GM06990 (cell line): ENCODE data around the gene DCPS.
"Not testable (repeated sequence)": the region's sequence is repeated elsewhere in the genome, so short reads cannot be mapped to it uniquely, and the experiment has no call there.

Source experiments
- DNase-seq: peaks from one replicate; pipeline ENCODE4 v3.0.0-alpha.2; 2011; ENCODE audit not compliant: insufficient read length; ENCODE audit errors: extremely low read depth
- H3K27me3 ChIP-seq: replicated peaks from 2 replicates; pipeline ENCODE4 v1.6.0; 2011; ENCODE audit warnings: low read length; ENCODE audit not compliant: control insufficient read depth, insufficient read depth
- H3K36me3 ChIP-seq: 2 replicates; pipeline ENCODE4 v1.5.1; 2011; ENCODE audit warnings: low read length; ENCODE audit not compliant: control insufficient read depth, insufficient read depth
- H3K4me3 ChIP-seq: replicated peaks from 2 replicates; pipeline ENCODE4 v1.5.1; 2011; ENCODE audit warnings: low read depth, mild to moderate bottlenecking, control low read depth, low read length
- TF ChIP-seq, protein P1 (sequence below): IDR thresholded peaks from 2 replicates; pipeline ENCODE4 v1.5.1; 2011; ENCODE audit warnings: low read length, control low read depth, mild to moderate bottlenecking, inconsistent platforms; ENCODE audit not compliant: insufficient read depth, poor library complexity, severe bottlenecking

DCPS gene

DNA sequence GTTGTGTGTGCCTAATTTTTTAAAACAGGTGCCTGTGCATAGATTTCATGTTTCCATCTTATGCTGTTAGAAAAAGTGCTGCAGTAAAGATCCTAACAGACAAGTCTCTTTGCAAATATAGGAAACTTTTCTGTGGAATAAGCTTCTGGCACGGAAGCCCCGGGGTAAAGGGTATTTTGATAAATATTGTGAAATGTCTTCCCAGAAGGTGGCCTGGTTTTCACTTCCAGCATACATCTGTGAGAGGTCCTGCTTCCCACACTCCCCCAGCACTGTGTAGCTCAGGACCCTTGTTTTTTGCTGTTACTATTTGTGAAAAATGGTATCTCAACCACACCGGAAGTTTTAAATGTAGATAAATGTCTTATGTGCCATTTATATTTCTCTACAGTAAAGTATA lies 66.2 kb downstream of the DCPS start:
- TF ChIP-seq, protein P1, sequence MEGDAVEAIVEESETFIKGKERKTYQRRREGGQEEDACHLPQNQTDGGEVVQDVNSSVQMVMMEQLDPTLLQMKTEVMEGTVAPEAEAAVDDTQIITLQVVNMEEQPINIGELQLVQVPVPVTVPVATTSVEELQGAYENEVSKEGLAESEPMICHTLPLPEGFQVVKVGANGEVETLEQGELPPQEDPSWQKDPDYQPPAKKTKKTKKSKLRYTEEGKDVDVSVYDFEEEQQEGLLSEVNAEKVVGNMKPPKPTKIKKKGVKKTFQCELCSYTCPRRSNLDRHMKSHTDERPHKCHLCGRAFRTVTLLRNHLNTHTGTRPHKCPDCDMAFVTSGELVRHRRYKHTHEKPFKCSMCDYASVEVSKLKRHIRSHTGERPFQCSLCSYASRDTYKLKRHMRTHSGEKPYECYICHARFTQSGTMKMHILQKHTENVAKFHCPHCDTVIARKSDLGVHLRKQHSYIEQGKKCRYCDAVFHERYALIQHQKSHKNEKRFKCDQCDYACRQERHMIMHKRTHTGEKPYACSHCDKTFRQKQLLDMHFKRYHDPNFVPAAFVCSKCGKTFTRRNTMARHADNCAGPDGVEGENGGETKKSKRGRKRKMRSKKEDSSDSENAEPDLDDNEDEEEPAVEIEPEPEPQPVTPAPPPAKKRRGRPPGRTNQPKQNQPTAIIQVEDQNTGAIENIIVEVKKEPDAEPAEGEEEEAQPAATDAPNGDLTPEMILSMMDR = no peak
- Histone ChIP-seq H3K27me3 (no peaks in the 10 kb centered on the region), H3K36me3 (no peaks in the 10 kb centered on the region), H3K4me3 (no peak overlapping the region)
- DNase-seq = no peak

DNA sequence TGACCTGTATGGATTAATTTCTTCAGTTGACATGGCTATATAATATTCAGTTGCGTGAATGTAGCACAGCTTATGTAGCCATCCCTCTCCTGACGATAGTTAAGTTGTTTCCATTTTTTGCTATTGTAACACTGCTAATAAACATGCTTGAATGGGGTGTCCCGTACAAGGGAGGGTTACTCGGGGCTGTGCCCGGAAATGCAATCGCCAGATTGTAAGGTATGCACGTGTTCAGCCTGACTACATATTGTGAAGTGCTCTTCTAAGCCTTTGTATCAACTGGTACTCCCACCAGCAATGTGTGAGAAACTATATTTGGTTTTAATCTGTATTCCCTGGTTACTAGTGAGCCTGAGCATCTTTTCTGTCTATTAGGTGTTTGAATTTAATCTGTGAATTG lies 67.7 kb downstream of the DCPS start:
- DNase-seq = no peak
- H3K27me3 ChIP-seq = no peaks in the 10 kb centered on the region
- H3K36me3 ChIP-seq = no peaks in the 10 kb centered on the region
- H3K4me3 ChIP-seq = no peak overlapping the region
- TF ChIP-seq, protein P1 = no peak

DNA sequence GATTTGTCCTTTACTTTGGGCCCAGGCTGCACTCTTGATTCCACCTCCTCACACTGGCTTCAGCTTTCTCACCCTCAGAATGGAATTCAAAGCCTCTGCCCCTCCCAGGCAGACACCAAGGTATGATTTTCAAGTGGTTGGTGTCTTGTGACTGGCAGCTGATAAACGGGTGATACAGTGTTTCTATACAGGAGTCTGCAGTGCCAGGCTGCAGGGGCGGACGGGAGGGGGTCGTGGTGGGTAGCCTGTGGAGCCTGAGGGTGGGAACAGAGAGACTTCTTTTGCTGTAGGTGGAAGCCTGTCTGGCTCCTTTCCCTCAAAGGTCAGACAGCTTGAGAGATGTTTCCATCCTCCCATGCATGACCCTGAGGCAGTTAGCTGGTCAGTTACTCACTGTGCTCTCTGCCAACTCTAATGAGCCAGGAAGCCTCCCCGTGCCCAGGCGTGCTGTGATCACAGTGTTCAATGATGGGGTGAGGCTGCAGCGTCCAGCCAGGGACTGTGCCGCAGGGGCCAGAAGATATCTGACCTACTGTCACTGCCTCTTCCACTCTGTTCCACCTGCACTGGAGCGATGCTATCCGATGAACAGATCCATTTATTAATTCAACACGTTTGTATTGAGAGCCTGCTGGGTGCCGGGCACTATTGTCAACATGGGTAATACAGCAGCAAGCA lies 69.7 kb downstream of the DCPS start:
- DNase-seq = not testable (repeated sequence)

DNA sequence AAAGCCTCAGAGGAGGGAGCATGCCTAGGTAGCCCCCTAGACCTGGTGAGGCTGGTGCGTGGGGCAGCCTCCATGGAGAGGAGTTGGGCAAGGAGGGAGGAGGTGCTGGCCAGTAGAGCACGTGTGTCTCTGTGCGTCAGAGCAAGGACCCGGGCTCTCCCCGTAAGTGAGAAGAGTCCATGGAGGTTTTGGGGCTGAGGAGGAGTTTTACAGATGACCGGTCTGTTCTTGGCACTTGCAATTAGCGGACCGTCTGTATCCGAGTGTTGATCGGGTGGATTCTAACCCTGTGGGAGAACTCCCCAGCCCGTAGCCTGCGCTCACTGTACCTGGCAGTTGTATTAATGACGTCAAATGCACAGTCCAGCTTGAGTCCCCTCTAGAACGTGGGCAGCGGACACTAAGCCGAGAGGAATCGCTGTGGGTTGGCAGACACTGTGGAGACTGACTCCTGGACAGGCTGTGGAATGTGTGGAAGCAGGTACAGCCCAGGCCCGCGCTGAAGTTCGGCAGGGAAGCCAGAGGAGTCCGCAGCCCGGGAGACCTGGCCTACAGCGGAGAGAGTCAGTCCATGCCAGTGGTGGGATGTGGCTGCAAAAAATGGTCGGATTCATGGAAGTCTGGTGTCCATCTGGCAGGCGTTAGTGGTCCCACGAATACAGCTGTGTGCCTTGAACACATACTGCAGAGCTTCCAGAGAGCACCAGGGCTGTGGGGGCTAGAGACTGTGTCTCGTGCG lies 70.9 kb downstream of the DCPS start:
- H3K4me3 ChIP-seq, DNase-seq, H3K36me3 ChIP-seq, H3K27me3 ChIP-seq: not testable (repeated sequence)

More for the DNA sequence above, 69.7 kb downstream of the DCPS start:
- not testable (repeated sequence) for H3K4me3 ChIP-seq, H3K36me3 ChIP-seq, H3K27me3 ChIP-seq

DNA sequence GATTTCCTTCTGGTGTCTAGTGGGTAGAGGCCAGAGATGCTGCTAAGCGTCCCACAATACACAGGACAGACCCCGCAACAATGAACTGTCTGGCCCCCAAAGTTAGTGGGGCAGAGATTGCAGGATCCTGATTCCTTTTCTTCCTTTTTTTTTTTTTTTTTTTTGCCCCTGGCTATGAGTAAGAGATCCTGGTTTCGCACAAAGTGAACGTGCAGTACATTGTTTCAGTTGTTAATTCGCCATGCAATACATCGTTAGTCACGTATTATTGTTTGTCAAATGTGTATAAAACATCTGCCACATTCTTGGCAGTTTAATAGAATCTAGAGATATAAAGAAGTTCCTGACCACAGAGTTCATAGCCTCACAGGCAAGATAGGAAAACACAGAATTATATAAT lies 71.9 kb downstream of the DCPS start:
- Histone ChIP-seq H3K4me3 (no peak overlapping the region), H3K27me3 (no peaks in the 10 kb centered on the region), H3K36me3 (no peaks in the 10 kb centered on the region)
- TF ChIP-seq, protein P1 = no peak
- no peak for DNase-seq

DNA sequence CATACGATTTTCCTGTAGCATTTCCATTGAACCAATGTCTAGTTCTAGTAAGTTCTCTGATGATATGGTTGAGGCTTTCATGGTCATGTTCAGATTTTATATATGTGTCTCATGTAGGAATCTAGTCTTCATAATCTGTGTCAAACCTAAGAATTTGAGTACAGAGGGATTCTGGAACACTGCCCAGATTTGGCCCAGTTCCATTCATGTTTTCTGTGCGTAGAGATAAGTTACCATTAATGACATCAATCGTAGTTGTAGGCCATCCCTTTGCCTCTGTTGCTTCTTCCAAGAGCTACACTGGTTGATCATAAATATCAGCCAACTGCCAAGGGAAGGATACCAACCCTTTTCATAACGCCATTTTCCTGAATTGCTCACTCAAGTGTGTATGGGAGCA lies 74.9 kb downstream of the DCPS start:
- no peak for DNase-seq
- H3K4me3 ChIP-seq = no peak overlapping the region
- no peaks in the 10 kb centered on the region for H3K27me3 ChIP-seq
- H3K36me3 ChIP-seq = no peaks in the 10 kb centered on the region
- TF ChIP-seq, protein P1 = no peak

DNA sequence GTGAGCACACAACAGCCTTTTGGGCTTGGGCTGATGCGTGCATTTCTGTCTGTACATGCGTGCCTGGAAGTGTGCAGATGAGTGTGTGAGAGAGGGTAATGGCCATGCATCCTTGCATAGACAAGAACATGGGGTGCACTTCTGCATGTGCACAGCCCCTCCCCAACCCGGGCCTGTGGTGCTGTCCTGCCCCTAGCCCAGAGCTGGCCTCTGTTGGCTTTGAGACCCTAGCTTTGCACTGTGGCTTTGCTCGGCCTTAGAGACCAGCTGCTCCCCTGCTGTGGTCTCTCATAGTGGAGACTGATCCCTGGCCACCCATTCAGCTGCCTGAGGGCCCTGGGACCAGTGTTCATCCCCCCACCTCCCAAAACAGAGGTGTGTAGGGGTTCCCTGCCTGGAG lies 77.0 kb downstream of the DCPS start:
- no peak for DNase-seq
- TF ChIP-seq, protein P1 = no peak
- Histone ChIP-seq H3K36me3 (no peaks in the 10 kb centered on the region), H3K27me3 (no peaks in the 10 kb centered on the region), H3K4me3 (no peak overlapping the region)

DNA sequence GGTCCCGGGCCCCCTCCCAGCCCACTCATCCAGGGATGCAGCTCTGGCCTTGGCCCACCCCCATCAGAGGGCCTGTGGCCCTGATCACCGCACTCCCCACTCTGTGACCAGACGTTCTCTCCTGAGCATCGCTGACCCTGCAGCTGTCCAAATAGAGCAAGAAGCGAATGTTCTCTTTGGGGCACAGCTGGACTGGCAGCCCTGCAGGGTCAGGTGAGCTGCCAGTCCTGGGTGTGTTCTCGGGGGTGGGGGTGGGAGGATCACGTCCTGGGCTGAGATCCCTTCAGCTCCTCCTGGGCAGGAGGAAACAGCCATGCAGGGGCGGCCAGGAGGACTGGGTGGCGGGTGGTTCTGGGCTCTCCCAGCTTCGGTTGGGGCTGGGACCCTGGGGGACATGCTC lies 78.1 kb downstream of the DCPS start:
- not testable (repeated sequence) for H3K36me3 ChIP-seq, H3K27me3 ChIP-seq, DNase-seq, H3K4me3 ChIP-seq

DNA sequence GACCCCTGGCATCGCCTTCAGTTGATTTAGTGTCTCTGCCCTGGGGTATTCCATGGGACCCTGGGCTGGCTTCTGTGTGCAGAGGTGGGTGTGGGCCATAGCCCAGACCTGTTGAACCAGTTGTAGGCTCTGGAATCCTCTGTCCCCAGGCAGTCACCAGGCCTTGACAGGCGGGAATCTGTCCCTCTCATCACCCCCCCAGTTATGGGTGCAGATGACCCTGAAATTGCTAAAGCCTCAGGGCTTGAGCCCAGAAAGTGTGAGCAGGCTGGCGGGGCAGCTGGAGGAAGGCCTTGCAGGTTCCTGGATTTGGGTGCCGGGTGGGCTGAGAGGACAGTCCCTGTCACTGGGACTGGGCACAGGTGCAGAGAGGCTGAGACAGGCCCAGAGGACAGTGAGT lies 78.8 kb downstream of the DCPS start:
- not testable (repeated sequence) for H3K27me3 ChIP-seq, H3K4me3 ChIP-seq, H3K36me3 ChIP-seq, DNase-seq
